WTC11 (cell line): ENCODE measurements around the gene LARGE1. TPM values are rescaled to one million over a fixed set of nuclear protein-coding genes. Genes with fewer than 3 reads are reported as not detected.
A peak's percentile ranks its signal among the peaks of the same experiment; 100 is the strongest.

Experiments
- ATAC-seq: fragments of 200-7000 bp; cut with Tn5 transposase; 2 replicates; pipeline ENCODE4 v1.10.0; 2021; ENCODE audit warnings: mild to moderate bottlenecking, moderate library complexity
- CTCF ChIA-PET: fragments of 300-600 bp; sonication (Branson Sonifier 250); formaldehyde crosslinking; loops from one replicate; lab custom pipeline; 2021; ENCODE audit warnings: antibody characterized with exemption; lab: Charles Lee
- POLR2A ChIA-PET: fragments of 350-600 bp; sonication (Branson Sonifier 250); formaldehyde crosslinking; loops from one replicate; lab custom pipeline; 2021; ENCODE audit warnings: antibody characterized with exemption; lab: Charles Lee
- DNase-seq: peaks from one replicate; pipeline ENCODE4 v3.0.0; 2021; ENCODE audit warnings: low spot score
- H3K27ac Mint-ChIP-seq: 2 replicates; pipeline ENCODE4 v1.8.0; 2021; ENCODE audit warnings: mixed read lengths
- H3K27me3 Mint-ChIP-seq: 2 replicates; pipeline ENCODE4 v1.8.0; 2021; ENCODE audit warnings: low read depth, mild to moderate bottlenecking, moderate library complexity, mixed read lengths
- H3K36me3 Mint-ChIP-seq: 2 replicates; pipeline ENCODE4 v1.8.0; 2021; ENCODE audit warnings: mixed read lengths
- H3K4me1 Mint-ChIP-seq: 2 replicates; pipeline ENCODE4 v1.8.0; 2022; ENCODE audit warnings: mixed read lengths
- H3K4me3 Mint-ChIP-seq: 2 replicates; pipeline ENCODE4 v1.8.0; 2021; ENCODE audit warnings: mild to moderate bottlenecking, moderate library complexity, mixed read lengths
- H3K9me3 Mint-ChIP-seq: 2 replicates; pipeline ENCODE4 v1.8.0; 2021; ENCODE audit warnings: mixed read lengths
- GRHL2 ChIP-seq: fragments of 250-450 bp; sonication (Bioruptor Pico); IDR thresholded peaks from 2 replicates; pipeline ENCODE4 v1.8.0; 2022; ENCODE audit warnings: mild to moderate bottlenecking, moderate library complexity; ENCODE audit not compliant: insufficient replicate concordance, severe bottlenecking
- GTF2I ChIP-seq: fragments of 250-450 bp; sonication (Bioruptor Pico); conservative IDR thresholded peaks from 2 replicates; pipeline ENCODE4 v1.4.0; 2021; ENCODE audit warnings: mild to moderate bottlenecking
- SMAD4 ChIP-seq: sonication (generic); formaldehyde crosslinking; IDR thresholded peaks from 2 replicates; pipeline ENCODE4 v1.8.0; 2022; ENCODE audit warnings: mild to moderate bottlenecking, missing genetic modification reagents
- TEAD4 ChIP-seq: sonication (generic); formaldehyde crosslinking; IDR thresholded peaks from 2 replicates; pipeline ENCODE4 v1.8.0; 2022; ENCODE audit warnings: mild to moderate bottlenecking, missing genetic modification reagents
- ZNF121 ChIP-seq: sonication (generic); formaldehyde crosslinking; IDR thresholded peaks from 2 replicates; pipeline ENCODE4 v1.8.0; 2023; ENCODE audit warnings: missing genetic modification reagents
- ZNF219 ChIP-seq: sonication (generic); formaldehyde crosslinking; IDR thresholded peaks from 2 replicates; pipeline ENCODE4 v1.8.0; 2023; ENCODE audit warnings: missing genetic modification reagents, mild to moderate bottlenecking, borderline replicate concordance
- total RNA-seq: library from RNA; stranded (reverse); gene quantifications from 3 replicates; pipeline ENCODE4 v1.2.3, GENCODE V29; 2021
- TF ChIP-seq, protein P1 (sequence below): sonication (generic); formaldehyde crosslinking; IDR thresholded peaks from 2 replicates; pipeline ENCODE4 v1.8.0; 2023; ENCODE audit warnings: mild to moderate bottlenecking, missing genetic modification reagents
- TF ChIP-seq, protein P2 (sequence below): sonication (generic); formaldehyde crosslinking; IDR thresholded peaks from 2 replicates; pipeline ENCODE4 v1.8.0; 2022; ENCODE audit warnings: mild to moderate bottlenecking, missing genetic modification reagents
- TF ChIP-seq, protein P3 (sequence below): fragments of 250-450 bp; sonication (Bioruptor Pico); IDR thresholded peaks from 2 replicates; pipeline ENCODE4 v2.1.2; 2022; ENCODE audit warnings: mild to moderate bottlenecking, moderate library complexity
- TF ChIP-seq, protein P4 (sequence below): sonication (generic); formaldehyde crosslinking; IDR thresholded peaks from 2 replicates; pipeline ENCODE4 v1.8.0; 2022; ENCODE audit warnings: mild to moderate bottlenecking, missing genetic modification reagents
- TF ChIP-seq, protein P5 (sequence below): sonication (generic); formaldehyde crosslinking; IDR thresholded peaks from 2 replicates; pipeline ENCODE4 v1.8.0; 2023; ENCODE audit warnings: missing genetic modification reagents, mild to moderate bottlenecking, borderline replicate concordance
- TF ChIP-seq, protein P6 (sequence below): sonication (generic); formaldehyde crosslinking; IDR thresholded peaks from 2 replicates; pipeline ENCODE4 v1.8.1; 2023; ENCODE audit warnings: mild to moderate bottlenecking, missing genetic modification reagents

LARGE1 gene
- total RNA-seq, 1 experiment from 2014 or later, result 72.6 TPM

DNA sequence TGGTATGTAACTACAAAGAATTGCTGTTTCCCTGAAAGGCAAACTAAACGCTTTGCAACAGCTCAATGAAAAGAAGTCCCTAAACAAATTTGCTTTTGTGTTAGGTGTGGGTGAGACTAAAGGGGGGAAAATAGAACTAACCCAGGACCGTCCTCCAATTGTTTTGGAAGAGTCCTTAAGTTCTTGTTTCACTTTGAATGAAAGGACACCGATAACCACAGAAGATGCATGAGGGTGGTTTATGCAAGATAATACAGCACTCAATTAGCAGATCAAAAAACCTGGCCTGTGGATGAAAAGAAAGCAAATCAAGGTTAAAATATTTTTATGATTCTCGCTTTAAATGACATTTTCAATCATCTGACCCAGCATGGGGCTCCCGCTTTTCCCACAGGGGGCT lies 557.6 kb downstream of the LARGE1 start (continued):
- TF ChIP-seq, protein P1, sequence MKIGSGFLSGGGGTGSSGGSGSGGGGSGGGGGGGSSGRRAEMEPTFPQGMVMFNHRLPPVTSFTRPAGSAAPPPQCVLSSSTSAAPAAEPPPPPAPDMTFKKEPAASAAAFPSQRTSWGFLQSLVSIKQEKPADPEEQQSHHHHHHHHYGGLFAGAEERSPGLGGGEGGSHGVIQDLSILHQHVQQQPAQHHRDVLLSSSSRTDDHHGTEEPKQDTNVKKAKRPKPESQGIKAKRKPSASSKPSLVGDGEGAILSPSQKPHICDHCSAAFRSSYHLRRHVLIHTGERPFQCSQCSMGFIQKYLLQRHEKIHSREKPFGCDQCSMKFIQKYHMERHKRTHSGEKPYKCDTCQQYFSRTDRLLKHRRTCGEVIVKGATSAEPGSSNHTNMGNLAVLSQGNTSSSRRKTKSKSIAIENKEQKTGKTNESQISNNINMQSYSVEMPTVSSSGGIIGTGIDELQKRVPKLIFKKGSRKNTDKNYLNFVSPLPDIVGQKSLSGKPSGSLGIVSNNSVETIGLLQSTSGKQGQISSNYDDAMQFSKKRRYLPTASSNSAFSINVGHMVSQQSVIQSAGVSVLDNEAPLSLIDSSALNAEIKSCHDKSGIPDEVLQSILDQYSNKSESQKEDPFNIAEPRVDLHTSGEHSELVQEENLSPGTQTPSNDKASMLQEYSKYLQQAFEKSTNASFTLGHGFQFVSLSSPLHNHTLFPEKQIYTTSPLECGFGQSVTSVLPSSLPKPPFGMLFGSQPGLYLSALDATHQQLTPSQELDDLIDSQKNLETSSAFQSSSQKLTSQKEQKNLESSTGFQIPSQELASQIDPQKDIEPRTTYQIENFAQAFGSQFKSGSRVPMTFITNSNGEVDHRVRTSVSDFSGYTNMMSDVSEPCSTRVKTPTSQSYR (CRISPR knock-in tag), result no peak
- TF ChIP-seq GTF2I (CRISPR knock-in tag) (no peak), ZNF219 (no peak), TEAD4 (CRISPR knock-in tag) (no peak)
- TF ChIP-seq, all 79 proteins: peak for 0

DNA sequence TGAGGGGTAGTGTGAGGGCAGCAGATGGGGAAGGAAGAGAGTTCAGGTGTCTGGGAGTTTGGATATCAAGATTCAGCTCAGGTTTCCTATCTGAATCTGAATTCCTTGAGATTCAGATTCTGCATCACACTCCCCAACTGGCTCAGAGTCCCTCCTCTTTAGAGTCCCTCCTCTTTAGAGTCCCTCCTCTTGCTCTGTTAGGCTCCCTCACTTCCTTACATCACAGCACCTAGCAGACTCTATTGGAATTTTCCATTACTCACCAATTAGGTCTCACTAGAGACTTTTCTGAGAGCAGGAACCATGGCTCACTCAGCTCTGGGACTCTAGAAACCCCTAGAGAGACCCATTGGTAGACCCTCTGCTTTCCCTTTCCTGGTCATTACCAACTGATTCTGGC lies 558.7 kb downstream of the LARGE1 start:
- DNase-seq, result no peak
- Mint-ChIP-seq H3K27me3 (peaks cover 48% of the 10 kb centered on the region), H3K36me3 (peaks cover 16% of the 10 kb centered on the region), H3K9me3 (peaks cover 3% of the 10 kb centered on the region; the same call in 1 of the 2 replicates), H3K4me3 (no peak overlapping the region), H3K27ac (no peak overlapping the region), H3K4me1 (0 out of 2 replicates have a peak, but pooled peaks cover 3% of the 10 kb centered on the region)
- ChIA-PET CTCF (no interaction called here), POLR2A (no interaction called here)
- ATAC-seq, result peak; percentile 73
- TF ChIP-seq, protein P2, sequence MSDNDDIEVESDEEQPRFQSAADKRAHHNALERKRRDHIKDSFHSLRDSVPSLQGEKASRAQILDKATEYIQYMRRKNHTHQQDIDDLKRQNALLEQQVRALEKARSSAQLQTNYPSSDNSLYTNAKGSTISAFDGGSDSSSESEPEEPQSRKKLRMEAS, result no peak
- TF ChIP-seq, protein P3, sequence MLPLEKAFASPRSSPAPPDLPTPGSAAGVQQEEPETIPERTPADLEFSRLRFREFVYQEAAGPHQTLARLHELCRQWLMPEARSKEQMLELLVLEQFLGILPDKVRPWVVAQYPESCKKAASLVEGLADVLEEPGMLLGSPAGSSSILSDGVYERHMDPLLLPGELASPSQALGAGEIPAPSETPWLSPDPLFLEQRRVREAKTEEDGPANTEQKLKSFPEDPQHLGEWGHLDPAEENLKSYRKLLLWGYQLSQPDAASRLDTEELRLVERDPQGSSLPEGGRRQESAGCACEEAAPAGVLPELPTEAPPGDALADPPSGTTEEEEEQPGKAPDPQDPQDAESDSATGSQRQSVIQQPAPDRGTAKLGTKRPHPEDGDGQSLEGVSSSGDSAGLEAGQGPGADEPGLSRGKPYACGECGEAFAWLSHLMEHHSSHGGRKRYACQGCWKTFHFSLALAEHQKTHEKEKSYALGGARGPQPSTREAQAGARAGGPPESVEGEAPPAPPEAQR (CRISPR knock-in tag), result no peak

DNA sequence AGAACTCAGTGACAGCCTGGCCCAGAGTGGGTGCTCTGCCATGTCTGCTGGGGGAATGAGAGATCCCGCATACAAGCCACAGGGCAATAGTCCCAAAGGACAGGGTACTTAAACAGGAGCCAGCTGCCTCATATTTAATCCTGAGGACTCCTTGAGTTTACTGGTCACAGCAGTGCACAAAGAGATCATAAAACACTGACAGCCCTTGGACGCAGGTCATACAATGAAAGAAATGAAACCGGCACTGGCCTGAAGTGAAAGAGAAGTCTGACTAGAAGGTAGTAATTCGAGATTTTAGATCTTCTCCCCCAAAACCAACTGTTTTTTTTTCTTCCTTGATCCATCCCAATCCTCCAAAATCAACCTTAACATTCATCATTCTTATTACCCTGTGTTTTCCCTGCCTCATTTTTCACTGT lies 562.3 kb downstream of the LARGE1 start:
- Mint-ChIP-seq H3K27ac (no peak overlapping the region), H3K4me3 (no peak overlapping the region), H3K4me1 (0 out of 2 replicates have a peak, but pooled peaks cover 3% of the 10 kb centered on the region), H3K36me3 (peaks cover 4% of the 10 kb centered on the region; the same call in 1 of the 2 replicates), H3K9me3 (no peaks in the 10 kb centered on the region), H3K27me3 (peaks cover 33% of the 10 kb centered on the region)
- POLR2A ChIA-PET, result no interaction called here
- CTCF ChIA-PET, result no interaction called here
- no peak for TF ChIP-seq SMAD4 (CRISPR knock-in tag)
- TF ChIP-seq, protein P4, sequence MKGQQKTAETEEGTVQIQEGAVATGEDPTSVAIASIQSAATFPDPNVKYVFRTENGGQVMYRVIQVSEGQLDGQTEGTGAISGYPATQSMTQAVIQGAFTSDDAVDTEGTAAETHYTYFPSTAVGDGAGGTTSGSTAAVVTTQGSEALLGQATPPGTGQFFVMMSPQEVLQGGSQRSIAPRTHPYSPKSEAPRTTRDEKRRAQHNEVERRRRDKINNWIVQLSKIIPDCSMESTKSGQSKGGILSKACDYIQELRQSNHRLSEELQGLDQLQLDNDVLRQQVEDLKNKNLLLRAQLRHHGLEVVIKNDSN (CRISPR knock-in tag), result no peak
- TF ChIP-seq GRHL2, result no peak
- no peak for TF ChIP-seq ZNF121 (CRISPR knock-in tag)
- TF ChIP-seq, protein P5, sequence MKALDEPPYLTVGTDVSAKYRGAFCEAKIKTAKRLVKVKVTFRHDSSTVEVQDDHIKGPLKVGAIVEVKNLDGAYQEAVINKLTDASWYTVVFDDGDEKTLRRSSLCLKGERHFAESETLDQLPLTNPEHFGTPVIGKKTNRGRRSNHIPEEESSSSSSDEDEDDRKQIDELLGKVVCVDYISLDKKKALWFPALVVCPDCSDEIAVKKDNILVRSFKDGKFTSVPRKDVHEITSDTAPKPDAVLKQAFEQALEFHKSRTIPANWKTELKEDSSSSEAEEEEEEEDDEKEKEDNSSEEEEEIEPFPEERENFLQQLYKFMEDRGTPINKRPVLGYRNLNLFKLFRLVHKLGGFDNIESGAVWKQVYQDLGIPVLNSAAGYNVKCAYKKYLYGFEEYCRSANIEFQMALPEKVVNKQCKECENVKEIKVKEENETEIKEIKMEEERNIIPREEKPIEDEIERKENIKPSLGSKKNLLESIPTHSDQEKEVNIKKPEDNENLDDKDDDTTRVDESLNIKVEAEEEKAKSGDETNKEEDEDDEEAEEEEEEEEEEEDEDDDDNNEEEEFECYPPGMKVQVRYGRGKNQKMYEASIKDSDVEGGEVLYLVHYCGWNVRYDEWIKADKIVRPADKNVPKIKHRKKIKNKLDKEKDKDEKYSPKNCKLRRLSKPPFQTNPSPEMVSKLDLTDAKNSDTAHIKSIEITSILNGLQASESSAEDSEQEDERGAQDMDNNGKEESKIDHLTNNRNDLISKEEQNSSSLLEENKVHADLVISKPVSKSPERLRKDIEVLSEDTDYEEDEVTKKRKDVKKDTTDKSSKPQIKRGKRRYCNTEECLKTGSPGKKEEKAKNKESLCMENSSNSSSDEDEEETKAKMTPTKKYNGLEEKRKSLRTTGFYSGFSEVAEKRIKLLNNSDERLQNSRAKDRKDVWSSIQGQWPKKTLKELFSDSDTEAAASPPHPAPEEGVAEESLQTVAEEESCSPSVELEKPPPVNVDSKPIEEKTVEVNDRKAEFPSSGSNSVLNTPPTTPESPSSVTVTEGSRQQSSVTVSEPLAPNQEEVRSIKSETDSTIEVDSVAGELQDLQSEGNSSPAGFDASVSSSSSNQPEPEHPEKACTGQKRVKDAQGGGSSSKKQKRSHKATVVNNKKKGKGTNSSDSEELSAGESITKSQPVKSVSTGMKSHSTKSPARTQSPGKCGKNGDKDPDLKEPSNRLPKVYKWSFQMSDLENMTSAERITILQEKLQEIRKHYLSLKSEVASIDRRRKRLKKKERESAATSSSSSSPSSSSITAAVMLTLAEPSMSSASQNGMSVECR (CRISPR knock-in tag), result no peak
- TF ChIP-seq, protein P6, sequence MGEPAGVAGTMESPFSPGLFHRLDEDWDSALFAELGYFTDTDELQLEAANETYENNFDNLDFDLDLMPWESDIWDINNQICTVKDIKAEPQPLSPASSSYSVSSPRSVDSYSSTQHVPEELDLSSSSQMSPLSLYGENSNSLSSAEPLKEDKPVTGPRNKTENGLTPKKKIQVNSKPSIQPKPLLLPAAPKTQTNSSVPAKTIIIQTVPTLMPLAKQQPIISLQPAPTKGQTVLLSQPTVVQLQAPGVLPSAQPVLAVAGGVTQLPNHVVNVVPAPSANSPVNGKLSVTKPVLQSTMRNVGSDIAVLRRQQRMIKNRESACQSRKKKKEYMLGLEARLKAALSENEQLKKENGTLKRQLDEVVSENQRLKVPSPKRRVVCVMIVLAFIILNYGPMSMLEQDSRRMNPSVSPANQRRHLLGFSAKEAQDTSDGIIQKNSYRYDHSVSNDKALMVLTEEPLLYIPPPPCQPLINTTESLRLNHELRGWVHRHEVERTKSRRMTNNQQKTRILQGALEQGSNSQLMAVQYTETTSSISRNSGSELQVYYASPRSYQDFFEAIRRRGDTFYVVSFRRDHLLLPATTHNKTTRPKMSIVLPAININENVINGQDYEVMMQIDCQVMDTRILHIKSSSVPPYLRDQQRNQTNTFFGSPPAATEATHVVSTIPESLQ (CRISPR knock-in tag), result no peak
- ATAC-seq (no peak), DNase-seq (no peak)
